HepG2 (cell line): ENCODE results near the gene SOX12. TPM values are rescaled to one million over a fixed set of nuclear protein-coding genes. Genes with fewer than 3 reads are reported as not detected.

Source experiments
- ARID5B ChIP-seq: IDR thresholded peaks from 2 replicates; pipeline ENCODE4 v1.4.0; 2020; ENCODE audit warnings: mild to moderate bottlenecking, missing genetic modification reagents
- ATF1 ChIP-seq: IDR thresholded peaks from 2 replicates; pipeline ENCODE4 v1.6.1; 2016; ENCODE audit warnings: mild to moderate bottlenecking, control low read depth
- CBFB ChIP-seq: sonication (generic); formaldehyde crosslinking; IDR thresholded peaks from 2 replicates; pipeline ENCODE4 v1.4.0; 2020; ENCODE audit warnings: missing genetic modification reagents
- GATAD1 ChIP-seq: IDR thresholded peaks from 2 replicates; pipeline ENCODE4 v1.6.1; 2016; ENCODE audit warnings: missing genetic modification reagents, missing compliant biosample characterization
- HNF4G ChIP-seq, 2 experiments: sonication (generic) in 1 of 2; formaldehyde crosslinking in 1 of 2; IDR thresholded peaks; 2 replicates each; pipeline versions ENCODE4 v1.4.0 to v1.6.1; 2011 to 2020; ENCODE audit warnings: borderline replicate concordance in 2 of 2, low read depth in 2 of 2, mild to moderate bottlenecking in 2 of 2, low read length in 1 of 2, missing genetic modification reagents in 1 of 2, moderate library complexity in 1 of 2
- HNRNPL ChIP-seq: fragments of 200-400 bp; formaldehyde crosslinking; IDR thresholded peaks from 2 replicates; pipeline ENCODE4 v1.6.1; 2017; ENCODE audit warnings: mild to moderate bottlenecking, low read depth, low read length
- JUN ChIP-seq: sonication (generic); formaldehyde crosslinking; IDR thresholded peaks from 2 replicates; pipeline ENCODE4 v1.4.0; 2020; ENCODE audit warnings: mild to moderate bottlenecking, missing genetic modification reagents
- NFE2 ChIP-seq: sonication (generic); formaldehyde crosslinking; IDR thresholded peaks from 2 replicates; pipeline ENCODE4 v1.4.0; 2020; ENCODE audit warnings: missing genetic modification reagents
- NFIB ChIP-seq: sonication (generic); formaldehyde crosslinking; IDR thresholded peaks from 2 replicates; pipeline ENCODE4 v1.9.0; 2021; ENCODE audit warnings: missing genetic modification reagents, mild to moderate bottlenecking, borderline replicate concordance
- NFKB2 ChIP-seq: sonication (generic); formaldehyde crosslinking; IDR thresholded peaks from 2 replicates; pipeline ENCODE4 v1.4.0; 2020; ENCODE audit warnings: missing genetic modification reagents, borderline replicate concordance
- PBX2 ChIP-seq: IDR thresholded peaks from 2 replicates; pipeline ENCODE4 v1.6.1; 2016; ENCODE audit warnings: control low read depth
- POLR2AphosphoS2 ChIP-seq: IDR thresholded peaks from 2 replicates; pipeline ENCODE4 v1.6.1; 2011; ENCODE audit warnings: low read depth, low read length, improper control_type of control experiment
- TAF15 ChIP-seq: fragments of 200-400 bp; formaldehyde crosslinking; IDR thresholded peaks from one replicate; pipeline ENCODE4 v1.6.1; 2018; ENCODE audit warnings: mild to moderate bottlenecking, low read depth, low read length; ENCODE audit not compliant: poor library complexity, severe bottlenecking
- TEAD2 ChIP-seq: sonication (generic); formaldehyde crosslinking; IDR thresholded peaks from 2 replicates; pipeline ENCODE4 v1.9.0; 2021; ENCODE audit warnings: missing genetic modification reagents
- ZBTB25 ChIP-seq: IDR thresholded peaks from 2 replicates; pipeline ENCODE4 v1.6.1; 2018; ENCODE audit warnings: missing genetic modification reagents
- ZNF33B ChIP-seq: sonication (generic); formaldehyde crosslinking; IDR thresholded peaks from 2 replicates; pipeline ENCODE4 v1.5.1; 2020; ENCODE audit warnings: mild to moderate bottlenecking, missing genetic modification reagents
- ZNF414 ChIP-seq: sonication (generic); formaldehyde crosslinking; IDR thresholded peaks from 2 replicates; pipeline ENCODE4 v1.5.0; 2020; ENCODE audit warnings: missing genetic modification reagents
- ZNF629 ChIP-seq: sonication (generic); formaldehyde crosslinking; conservative IDR thresholded peaks from 2 replicates; pipeline ENCODE4 v1.5.0; 2020; ENCODE audit warnings: missing genetic modification reagents
- ZNF660 ChIP-seq: sonication (generic); formaldehyde crosslinking; IDR thresholded peaks from 2 replicates; pipeline ENCODE4 v1.5.1; 2020; ENCODE audit warnings: mild to moderate bottlenecking, low read depth, missing genetic modification reagents, borderline replicate concordance
- ZNF691 ChIP-seq: sonication (generic); formaldehyde crosslinking; IDR thresholded peaks from 2 replicates; pipeline ENCODE4 v1.4.0; 2020; ENCODE audit warnings: missing genetic modification reagents, low read depth, mild to moderate bottlenecking, borderline replicate concordance
- ZSCAN20 ChIP-seq: sonication (generic); formaldehyde crosslinking; IDR thresholded peaks from 2 replicates; pipeline ENCODE4 v1.4.0; 2020; ENCODE audit warnings: missing genetic modification reagents, mild to moderate bottlenecking, borderline replicate concordance
- polyA plus RNA-seq, 8 experiments: library from polyadenylated mRNA; depleted of rRNA in 3 of 8; stranded (reverse) in 7 of 8; unstranded in 1 of 8; fragments of >200 nt; fragmentation: Illumina TruSeq in 4 of 8; extraction: Trizol in 4 of 8; gene quantifications; 2 replicates each; pipeline versions ENCODE4 v1.2.1 to v1.2.3, GENCODE V29; 2011 to 2016; ENCODE audit warnings: low read depth in 4 of 8, missing spikeins in 1 of 8, mixed read lengths in 1 of 8; ENCODE audit not compliant: insufficient read depth in 1 of 8
- total RNA-seq, 5 experiments: library from RNA; depleted of rRNA; stranded (reverse); fragments of >200 nt; fragmentation: Illumina TruSeq; extraction: Trizol; gene quantifications; 2 replicates each; pipeline ENCODE4 v1.2.3, GENCODE V29; 2016; ENCODE audit warnings: low read depth in 1 of 5

Gene SOX12
- total and polyA plus RNA-seq, 2 of the 13 experiments (the other 11 are each of a cell fraction or from before 2014, with no cell fraction given) = 10.0 to 18.7 TPM

GRCh38 chr20:324177-325044, 941 bp upstream of the SOX12 start (continued):
- TF ChIP-seq ZSCAN20 (CRISPR knock-in tag) (peak; percentile 97), ZBTB25 (CRISPR knock-in tag) (peak; percentile 91), ZNF33B (CRISPR knock-in tag) (no peak; the same call in none of the 2 replicates), ZNF660 (CRISPR knock-in tag) (peak; percentile 60; the same call in 1 of the 2 replicates), NFKB2 (CRISPR knock-in tag) (peak; percentile 99), NFE2 (CRISPR knock-in tag) (0 out of 2 replicates have a peak, but pooled peaks have one; percentile 3), ARID5B (CRISPR knock-in tag) (peak; percentile 91), ATF1 (CRISPR knock-in tag) (no peak), POLR2AphosphoS2 (0 out of 2 replicates have a peak, but pooled peaks have one; percentile 58), TAF15 (peak; percentile 96), HNF4G (IDR thresholded peaks at IDR 0.05; ENCODE audit: borderline replicate concordance, low read depth, low read length) (no peak), HNF4G (CRISPR knock-in tag; IDR thresholded peaks at IDR 0.05; ENCODE audit: borderline replicate concordance, low read depth) (peak; percentile 90), PBX2 (CRISPR knock-in tag) (0 out of 2 replicates have a peak, but pooled peaks have one; percentile 16), GATAD1 (CRISPR knock-in tag) (peak; percentile 81; the same call in 1 of the 2 replicates), HNRNPL (peak; percentile 97), ZNF629 (CRISPR knock-in tag) (peak; percentile 52), ZNF691 (CRISPR knock-in tag) (peak; percentile 96; the same call in 1 of the 2 replicates), JUN (CRISPR knock-in tag) (peak; percentile 93), CBFB (CRISPR knock-in tag) (peak; percentile 97), NFIB (CRISPR knock-in tag) (no peak), TEAD2 (CRISPR knock-in tag) (peak; percentile 94), ZNF414 (peak; percentile 99)
